K562 (cell line): ENCODE measurements around the gene CDK11A. TPM values are rescaled to one million over a fixed set of nuclear protein-coding genes. Genes with fewer than 3 reads are reported as not detected.
A peak's percentile ranks its signal among the peaks of the same experiment; 100 is the strongest.

Source experiments
- ASH1L ChIP-seq: fragments of 450-650 bp; IDR thresholded peaks from 2 replicates; pipeline ENCODE4 v1.6.1; 2018; ENCODE audit warnings: borderline replicate concordance, mild to moderate bottlenecking, low read depth; ENCODE audit not compliant: partially characterized antibody
- CAMTA2 ChIP-seq: fragments of 250-450 bp; sonication (Bioruptor Pico); conservative IDR thresholded peaks from 2 replicates; pipeline ENCODE4 v1.5.1; 2022
- CBX8 ChIP-seq: fragments of 200-600 bp; sonication (generic); IDR thresholded peaks from 2 replicates; pipeline ENCODE4 v1.6.1; 2012; ENCODE audit warnings: borderline replicate concordance, mixed run types, low read depth, mild to moderate bottlenecking, moderate library complexity, mixed read lengths, low read length, control low read depth, inconsistent platforms; ENCODE audit not compliant: poor library complexity, severe bottlenecking; ENCODE audit errors: extremely low read depth
- CHD4 ChIP-seq: fragments of 200-600 bp; sonication (generic); IDR thresholded peaks from 3 replicates; pipeline ENCODE4 v1.6.1; 2012; ENCODE audit warnings: low read depth, mild to moderate bottlenecking, mixed read lengths, low read length, inconsistent platforms; ENCODE audit not compliant: insufficient read depth, insufficient replicate concordance, poor library complexity, severe bottlenecking
- CTBP1 ChIP-seq: fragments of 450-650 bp; IDR thresholded peaks from 2 replicates; pipeline ENCODE4 v1.6.1; 2016; ENCODE audit warnings: borderline replicate concordance
- CTCFL ChIP-seq: IDR thresholded peaks from 2 replicates; pipeline ENCODE4 v1.6.1; 2011; ENCODE audit warnings: borderline replicate concordance, low read depth, mild to moderate bottlenecking, moderate library complexity, low read length; ENCODE audit not compliant: insufficient read depth, poor library complexity, severe bottlenecking
- GATAD2A ChIP-seq: fragments of 450-650 bp; IDR thresholded peaks from 2 replicates; pipeline ENCODE4 v1.6.1; 2017
- IRF9 ChIP-seq: fragments of 450-650 bp; IDR thresholded peaks from 2 replicates; pipeline ENCODE4 v1.6.1; 2016; ENCODE audit warnings: missing biosample characterization, missing genetic modification characterization
- MBD2 ChIP-seq: sonication (generic); IDR thresholded peaks from 2 replicates; pipeline ENCODE4 v1.6.1; 2016; ENCODE audit warnings: low read depth, borderline replicate concordance
- MCM3 ChIP-seq: fragments of 450-650 bp; IDR thresholded peaks from 2 replicates; pipeline ENCODE4 v1.6.1; 2016
- NFE2 ChIP-seq: IDR thresholded peaks from 2 replicates; pipeline ENCODE4 v1.6.1; 2014; ENCODE audit warnings: antibody characterized with exemption, low read depth
- PBX2 ChIP-seq, 2 experiments: IDR thresholded peaks in 1 of 2; conservative IDR thresholded peaks in 1 of 2; 2 replicates each; pipeline ENCODE4 v1.6.1; 2016; ENCODE audit warnings: low read depth in 2 of 2, mild to moderate bottlenecking in 1 of 2, missing compliant biosample characterization in 1 of 2, missing genetic modification characterization in 1 of 2, moderate library complexity in 1 of 2
- TFAP4 ChIP-seq: sonication (generic); formaldehyde crosslinking; IDR thresholded peaks from 2 replicates; pipeline ENCODE4 v1.8.0; 2022; ENCODE audit warnings: missing genetic modification reagents, mild to moderate bottlenecking, moderate library complexity, borderline replicate concordance
- WHSC1 ChIP-seq: IDR thresholded peaks from one replicate; pipeline ENCODE4 v1.6.1; 2012; ENCODE audit warnings: low read length, control low read depth, inconsistent platforms
- ZBTB12 ChIP-seq: fragments of 250-450 bp; sonication (Bioruptor Pico); IDR thresholded peaks from 2 replicates; pipeline ENCODE4 v1.4.0; 2020
- ZFP30 ChIP-seq: fragments of 250-450 bp; sonication (Bioruptor Pico); IDR thresholded peaks from 2 replicates; pipeline ENCODE4 v1.8.0; 2022; ENCODE audit warnings: moderate library complexity, mild to moderate bottlenecking, inconsistent platforms, borderline replicate concordance
- ZNF23 ChIP-seq: fragments of 250-450 bp; sonication (Bioruptor Pico); IDR thresholded peaks from 2 replicates; pipeline ENCODE4 v1.4.0; 2020; ENCODE audit warnings: mild to moderate bottlenecking
- ZNF384 ChIP-seq: IDR thresholded peaks from 2 replicates; pipeline ENCODE4 v1.6.1; 2012; ENCODE audit warnings: low read depth, low read length, improper control_type of control experiment
- ZNF76 ChIP-seq: fragments of 250-450 bp; sonication (Bioruptor Pico); IDR thresholded peaks from 2 replicates; pipeline ENCODE4 v1.4.0; 2020; ENCODE audit warnings: mild to moderate bottlenecking, moderate library complexity, borderline replicate concordance
- polyA plus RNA-seq, 8 experiments: library from polyadenylated mRNA; depleted of rRNA in 4 of 8; stranded (reverse) in 5 of 8; unstranded in 3 of 8; fragments of >200 nt; fragmentation: Nextera tagmentation in 2 of 8; fragmentation: Illumina TruSeq in 1 of 8; extraction: Ambion mirVana in 2 of 8; extraction: Trizol in 1 of 8; gene quantifications; 2 replicates each; pipeline versions ENCODE4 v1.2.1 to v1.2.3, GENCODE V29; 2011 to 2014; ENCODE audit warnings: inconsistent platforms in 1 of 8, missing spikeins in 1 of 8
- total RNA-seq, 7 experiments: library from RNA; depleted of rRNA in 6 of 7; stranded (reverse); fragments of >200 nt in 6 of 7; fragmentation: Illumina TruSeq in 2 of 7; extraction: Trizol in 2 of 7; gene quantifications; 2 replicates each; pipeline versions ENCODE4 v1.2.1 to v1.2.3, GENCODE V29; 2011 to 2021; ENCODE audit warnings: low replicate concordance in 1 of 7

The CDK11A gene
- total and polyA plus RNA-seq, 9 of the 15 experiments (the other 6 are each of a cell fraction or from before 2014, with no cell fraction given), result 4.5 to 71.0 (median 43.9) TPM

GRCh38 chr1:1758692-1759455 is 34.7 kb upstream of the CDK11A start (continued):
- no peak for TF ChIP-seq PBX2 (CRISPR knock-in tag; IDR thresholded peaks at IDR 0.05; ENCODE audit: low read depth)
- TF ChIP-seq PBX2 (tag; conservative IDR thresholded peaks at IDR 0.05; ENCODE audit: low read depth), result no peak
- no peak for TF ChIP-seq ZNF76 (CRISPR knock-in tag)
- TF ChIP-seq CTBP1, result peak; percentile 98
- TF ChIP-seq MBD2, result 0 out of 2 replicates have a peak, but pooled peaks have one; percentile 31
- peak; percentile 99 for TF ChIP-seq NFE2
- peak; percentile 98 for TF ChIP-seq TFAP4 (CRISPR knock-in tag)
- TF ChIP-seq ASH1L, result no peak
- no peak for TF ChIP-seq IRF9
- no peak for TF ChIP-seq CAMTA2 (CRISPR knock-in tag)
- no peak; the same call in 1 of the 2 replicates for TF ChIP-seq ZNF384
- TF ChIP-seq ZBTB12 (CRISPR knock-in tag), result no peak
- no peak for TF ChIP-seq MCM3
- TF ChIP-seq CHD4, result no peak
- no peak for TF ChIP-seq ZFP30 (CRISPR knock-in tag)
- TF ChIP-seq ZNF23 (CRISPR knock-in tag), result no peak
- no peak for TF ChIP-seq CTCFL
- no peak for TF ChIP-seq CBX8
- TF ChIP-seq WHSC1, result peak; percentile 73
- peak; percentile 46; the same call in 1 of the 2 replicates for TF ChIP-seq GATAD2A
